HEK293 (cell line): Measurements from ENCODE around the gene PRDX2.

ENCODE experiments used
- CTCF ChIP-seq: fragments of 450-650 bp; formaldehyde crosslinking; IDR thresholded peaks from 2 replicates; pipeline ENCODE4 v1.5.1; 2016; ENCODE audit warnings: missing biosample characterization, missing genetic modification characterization
- IKZF3 ChIP-seq: fragments of 450-650 bp; IDR thresholded peaks from 2 replicates; pipeline ENCODE4 v1.5.0; 2018; ENCODE audit warnings: missing biosample characterization, mild to moderate bottlenecking, missing genetic modification characterization, moderate library complexity
- TCF7L2 ChIP-seq: IDR thresholded peaks from 2 replicates; pipeline ENCODE4 v1.6.1; 2011; ENCODE audit warnings: low read depth, mild to moderate bottlenecking, inconsistent platforms, low read length, moderate library complexity, borderline replicate concordance
- ZBTB1 ChIP-seq: fragments of 450-650 bp; formaldehyde crosslinking; IDR thresholded peaks from 2 replicates; pipeline ENCODE4 v1.5.1; 2016; ENCODE audit warnings: missing biosample characterization, missing genetic modification characterization
- ZNF280D ChIP-seq: fragments of 450-650 bp; formaldehyde crosslinking; IDR thresholded peaks from 2 replicates; pipeline ENCODE4 v1.5.1; 2016; ENCODE audit warnings: missing biosample characterization, missing genetic modification characterization
- ZNF302 ChIP-seq: fragments of 450-650 bp; formaldehyde crosslinking; IDR thresholded peaks from 2 replicates; pipeline ENCODE4 v1.5.1; 2016; ENCODE audit warnings: missing biosample characterization, missing genetic modification characterization, low read depth
- ZNF426 ChIP-seq: fragments of 450-650 bp; formaldehyde crosslinking; IDR thresholded peaks from 2 replicates; pipeline ENCODE4 v1.5.1; 2017; ENCODE audit warnings: missing biosample characterization, missing genetic modification characterization, mild to moderate bottlenecking, inconsistent platforms, moderate library complexity
- ZNF530 ChIP-seq: fragments of 450-650 bp; formaldehyde crosslinking; IDR thresholded peaks from 2 replicates; pipeline ENCODE4 v1.5.1; 2016; ENCODE audit warnings: low read depth, missing biosample characterization, missing genetic modification characterization
- ZNF639 ChIP-seq: fragments of 450-650 bp; formaldehyde crosslinking; IDR thresholded peaks from 2 replicates; pipeline ENCODE4 v1.5.1; 2016; ENCODE audit warnings: missing biosample characterization, missing genetic modification characterization
- ZNF658 ChIP-seq: fragments of 450-650 bp; formaldehyde crosslinking; IDR thresholded peaks from 2 replicates; pipeline ENCODE4; 2016; ENCODE audit warnings: missing biosample characterization, missing genetic modification characterization
- ZNF747 ChIP-seq: fragments of 450-650 bp; formaldehyde crosslinking; IDR thresholded peaks from 2 replicates; pipeline ENCODE4 v1.5.1; 2016; ENCODE audit warnings: missing biosample characterization, missing genetic modification characterization
- TF ChIP-seq, protein P1 (sequence below): fragments of 450-650 bp; formaldehyde crosslinking; IDR thresholded peaks from 2 replicates; pipeline ENCODE4 v1.5.1; 2016; ENCODE audit warnings: missing biosample characterization, missing genetic modification characterization

- TF ChIP-seq ZNF302 (tag by site-specific recombination) (no peak), CTCF (tag by site-specific recombination) (no peak), ZNF658 (tag by site-specific recombination) (no peak), ZNF747 (tag by site-specific recombination) (no peak), IKZF3 (tag by site-specific recombination) (no peak), ZNF426 (tag by site-specific recombination) (no peak), ZBTB1 (tag by site-specific recombination) (no peak), ZNF639 (tag by site-specific recombination) (no peak), ZNF530 (no peak), ZNF280D (no peak), TCF7L2 (no peak)
- TF ChIP-seq, protein P1, sequence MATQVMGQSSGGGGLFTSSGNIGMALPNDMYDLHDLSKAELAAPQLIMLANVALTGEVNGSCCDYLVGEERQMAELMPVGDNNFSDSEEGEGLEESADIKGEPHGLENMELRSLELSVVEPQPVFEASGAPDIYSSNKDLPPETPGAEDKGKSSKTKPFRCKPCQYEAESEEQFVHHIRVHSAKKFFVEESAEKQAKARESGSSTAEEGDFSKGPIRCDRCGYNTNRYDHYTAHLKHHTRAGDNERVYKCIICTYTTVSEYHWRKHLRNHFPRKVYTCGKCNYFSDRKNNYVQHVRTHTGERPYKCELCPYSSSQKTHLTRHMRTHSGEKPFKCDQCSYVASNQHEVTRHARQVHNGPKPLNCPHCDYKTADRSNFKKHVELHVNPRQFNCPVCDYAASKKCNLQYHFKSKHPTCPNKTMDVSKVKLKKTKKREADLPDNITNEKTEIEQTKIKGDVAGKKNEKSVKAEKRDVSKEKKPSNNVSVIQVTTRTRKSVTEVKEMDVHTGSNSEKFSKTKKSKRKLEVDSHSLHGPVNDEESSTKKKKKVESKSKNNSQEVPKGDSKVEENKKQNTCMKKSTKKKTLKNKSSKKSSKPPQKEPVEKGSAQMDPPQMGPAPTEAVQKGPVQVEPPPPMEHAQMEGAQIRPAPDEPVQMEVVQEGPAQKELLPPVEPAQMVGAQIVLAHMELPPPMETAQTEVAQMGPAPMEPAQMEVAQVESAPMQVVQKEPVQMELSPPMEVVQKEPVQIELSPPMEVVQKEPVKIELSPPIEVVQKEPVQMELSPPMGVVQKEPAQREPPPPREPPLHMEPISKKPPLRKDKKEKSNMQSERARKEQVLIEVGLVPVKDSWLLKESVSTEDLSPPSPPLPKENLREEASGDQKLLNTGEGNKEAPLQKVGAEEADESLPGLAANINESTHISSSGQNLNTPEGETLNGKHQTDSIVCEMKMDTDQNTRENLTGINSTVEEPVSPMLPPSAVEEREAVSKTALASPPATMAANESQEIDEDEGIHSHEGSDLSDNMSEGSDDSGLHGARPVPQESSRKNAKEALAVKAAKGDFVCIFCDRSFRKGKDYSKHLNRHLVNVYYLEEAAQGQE (tag by site-specific recombination), result no peak
These were observed 4.4 kb downstream of the PRDX2 start for GRCh38 chr19:12797141-12797587.
